Liver (tissue), 3 donors: Measurements from ENCODE around the gene TATDN2.

Source experiments
- CTCF ChIP-seq: fragments of 150-350 bp; IDR thresholded peaks from 2 replicates; pipeline ENCODE4 v1.5.1; 2017; ENCODE audit warnings: improper control_type of control experiment, low read depth, low read length; ENCODE audit not compliant: missing input control
- HNF4A ChIP-seq, 2 donors: conservative IDR thresholded peaks; 2 replicates each; pipeline ENCODE4 v1.6.1; 2016; ENCODE audit warnings: antibody characterized with exemption in 2 of 2, mild to moderate bottlenecking in 2 of 2
- RAD21 ChIP-seq, 2 donors: IDR thresholded peaks; 2 replicates each; pipeline ENCODE4 v1.6.1; 2016; ENCODE audit warnings: antibody characterized with exemption in 2 of 2, mild to moderate bottlenecking in 2 of 2
- donor health status: healthy.
- donor health status: healthy.

GRCh38 chr3:10309736-10310135 is 61.5 kb downstream of the TATDN2 start:
- TF ChIP-seq CTCF (no peak), HNF4A (conservative IDR thresholded peaks at IDR 0.05) (no peak), RAD21 (IDR thresholded peaks at IDR 0.05) (no peak)
